ENCODE results near the gene TAP1.
A peak's percentile ranks its signal among the peaks of the same experiment; 100 is the strongest.

The TAP1 gene

GRCh38 chr6:32855467-32856174 lies 2.1 kb upstream of the TAP1 start:
- Histone ChIP-seq H2BK12ac (ENCODE audit: low read length in 2 of 2) (no peak overlapping the region), H3K23ac (ENCODE audit: low read length in 2 of 2) (no peak overlapping the region), H3K36me3 (ENCODE audit: control insufficient read depth in 1 of 2, insufficient read depth in 2 of 2, low read depth in 1 of 2, low read length in 2 of 2) (peaks cover 5 to 50% of the 10 kb centered on the region in 2 experiments), H3K9me3 (ENCODE audit: control insufficient read depth, low read length) (no peaks in the 10 kb centered on the region), H2AFZ (ENCODE audit: low read depth, low read length) (no peak overlapping the region), H3K14ac (ENCODE audit: low read length in 2 of 2) (no peak overlapping the region), H3K9ac (ENCODE audit: low read length) (peak overlapping the region; percentile 90), H3K27me3 (ENCODE audit: control insufficient read depth in 1 of 2, insufficient read depth in 1 of 2, low read length in 2 of 2) (no peaks in the 10 kb centered on the region), H3K27ac (ENCODE audit: low read length, poor library complexity, severe bottlenecking) (no peak overlapping the region), H2BK15ac (ENCODE audit: low read depth, poor library complexity, severe bottlenecking) (no peak overlapping the region), H3K4ac (ENCODE audit: low read depth in 1 of 2, low read length in 2 of 2) (no peak overlapping the region), H2BK120ac (ENCODE audit: low read depth, low read length) (no peak overlapping the region), H4K8ac (ENCODE audit: low read length) (no peak overlapping the region), H3K4me1 (ENCODE audit: control insufficient read depth, insufficient read depth, low read depth, low read length) (peaks cover 12% of the 10 kb centered on the region), H3K4me2 (ENCODE audit: low read length, poor library complexity, severe bottlenecking) (no peak overlapping the region), H2AK5ac (ENCODE audit: low read length, severe bottlenecking) (no peak overlapping the region), H4K91ac (ENCODE audit: low read length) (no peak overlapping the region), H3K79me1 (replicated peaks; ENCODE audit: low read length, poor library complexity, severe bottlenecking) (peaks cover 21% of the 10 kb centered on the region), H3K18ac (ENCODE audit: low read depth in 1 of 2, low read length in 2 of 2) (no peak overlapping the region), H2BK5ac (ENCODE audit: low read depth, low read length, poor library complexity, severe bottlenecking) (no peak overlapping the region), H3K4me3 (ENCODE audit: insufficient read depth in 1 of 2, low read depth in 1 of 2, low read length in 2 of 2) (no peak overlapping the region)
- WGBS: 92% methylated on average over 3 of the region's 8 CpGs
- DNase-seq: peak; percentile 28

- WGBS: 34% methylated on average over 23 of the region's 24 CpGs
- peak overlapping the region; percentile 94 for H3K4me2 ChIP-seq (ENCODE audit: low read length, poor library complexity, severe bottlenecking)
- H3K14ac ChIP-seq (ENCODE audit: low read length in 2 of 2): no peak overlapping the region
- H3K4me3 ChIP-seq (ENCODE audit: insufficient read depth in 1 of 2, low read depth in 1 of 2, low read length in 2 of 2): peak overlapping the region; percentile 88
- no peak overlapping the region for H2BK5ac ChIP-seq (ENCODE audit: low read depth, low read length, poor library complexity, severe bottlenecking)
- peak overlapping the region in 1 of 2 experiments; percentile 67 for H2BK12ac ChIP-seq (ENCODE audit: low read length in 2 of 2)
- peak overlapping the region; percentile 80 for H4K91ac ChIP-seq (ENCODE audit: low read length)
- H4K8ac ChIP-seq (ENCODE audit: low read length): peak overlapping the region; percentile 12
- peaks cover 26% of the 10 kb centered on the region for H3K79me1 ChIP-seq (replicated peaks; ENCODE audit: low read length, poor library complexity, severe bottlenecking)
- H3K4me1 ChIP-seq (ENCODE audit: control insufficient read depth, insufficient read depth, low read depth, low read length): peaks cover 12% of the 10 kb centered on the region
- no peak overlapping the region for H2BK120ac ChIP-seq (ENCODE audit: low read depth, low read length)
- no peak overlapping the region for H2AK5ac ChIP-seq (ENCODE audit: low read length, severe bottlenecking)
- H3K18ac ChIP-seq (ENCODE audit: low read depth in 1 of 2, low read length in 2 of 2): peak overlapping the region; percentile 18 to 40
- H3K27ac ChIP-seq (ENCODE audit: low read length, poor library complexity, severe bottlenecking): no peak overlapping the region
- no peaks in the 10 kb centered on the region for H3K9me3 ChIP-seq (ENCODE audit: control insufficient read depth, low read length)
- peak overlapping the region in 1 of 2 experiments; percentile 57 for H3K4ac ChIP-seq (ENCODE audit: low read depth in 1 of 2, low read length in 2 of 2)
- H3K9ac ChIP-seq (ENCODE audit: low read length): peak overlapping the region; percentile 90
- peak overlapping the region; percentile 60 for H2BK15ac ChIP-seq (ENCODE audit: low read depth, poor library complexity, severe bottlenecking)
- peak overlapping the region in 1 of 2 experiments; percentile 14 for H3K23ac ChIP-seq (ENCODE audit: low read length in 2 of 2)
- H3K36me3 ChIP-seq (ENCODE audit: control insufficient read depth in 1 of 2, insufficient read depth in 2 of 2, low read depth in 1 of 2, low read length in 2 of 2): peaks cover 8 to 50% of the 10 kb centered on the region in 2 experiments
- DNase-seq: peak; percentile 68
- H2AFZ ChIP-seq (ENCODE audit: low read depth, low read length): peak overlapping the region; percentile 97
- no peaks in the 10 kb centered on the region for H3K27me3 ChIP-seq (ENCODE audit: control insufficient read depth in 1 of 2, insufficient read depth in 1 of 2, low read length in 2 of 2)
Measured at GRCh38 chr6:32854376-32855178, 1.1 kb upstream of the TAP1 start.

- H3K36me3 ChIP-seq (ENCODE audit: control insufficient read depth in 1 of 2, insufficient read depth in 2 of 2, low read depth in 1 of 2, low read length in 2 of 2): peaks cover 15 to 47% of the 10 kb centered on the region in 2 experiments
- H2BK15ac ChIP-seq (ENCODE audit: low read depth, poor library complexity, severe bottlenecking): peak overlapping the region; percentile 54
- peak overlapping the region in 1 of 2 experiments; percentile 95 for H3K23ac ChIP-seq (ENCODE audit: low read length in 2 of 2)
- H3K27me3 ChIP-seq (ENCODE audit: control insufficient read depth in 1 of 2, insufficient read depth in 1 of 2, low read length in 2 of 2): no peaks in the 10 kb centered on the region
- peak overlapping the region; percentile 46 to 55 for H2BK12ac ChIP-seq (ENCODE audit: low read length in 2 of 2)
- H3K4ac ChIP-seq (ENCODE audit: low read depth in 1 of 2, low read length in 2 of 2): peak overlapping the region in 1 of 2 experiments; percentile 83
- H3K9me3 ChIP-seq (ENCODE audit: control insufficient read depth, low read length): no peaks in the 10 kb centered on the region
- H3K4me3 ChIP-seq (ENCODE audit: insufficient read depth in 1 of 2, low read depth in 1 of 2, low read length in 2 of 2): peak overlapping the region; percentile 88
- peak overlapping the region; percentile 40 for H4K8ac ChIP-seq (ENCODE audit: low read length)
- H3K14ac ChIP-seq (ENCODE audit: low read length in 2 of 2): peak overlapping the region in 1 of 2 experiments; percentile 88
- no peak overlapping the region for H2AK5ac ChIP-seq (ENCODE audit: low read length, severe bottlenecking)
- 2% methylated on average over 41 of the region's 41 CpGs for WGBS
- peak overlapping the region; percentile 78 for H4K91ac ChIP-seq (ENCODE audit: low read length)
- peak overlapping the region; percentile 90 for H3K9ac ChIP-seq (ENCODE audit: low read length)
- peak overlapping the region; percentile 97 for H2AFZ ChIP-seq (ENCODE audit: low read depth, low read length)
- peak overlapping the region; percentile 73 to 97 for H3K18ac ChIP-seq (ENCODE audit: low read depth in 1 of 2, low read length in 2 of 2)
- peak overlapping the region; percentile 74 for H2BK5ac ChIP-seq (ENCODE audit: low read depth, low read length, poor library complexity, severe bottlenecking)
- peaks cover 12% of the 10 kb centered on the region for H3K4me1 ChIP-seq (ENCODE audit: control insufficient read depth, insufficient read depth, low read depth, low read length)
- DNase-seq: peak; percentile 64
- peak overlapping the region; percentile 94 for H3K4me2 ChIP-seq (ENCODE audit: low read length, poor library complexity, severe bottlenecking)
- peak overlapping the region; percentile 71 for H2BK120ac ChIP-seq (ENCODE audit: low read depth, low read length)
- peaks cover 27% of the 10 kb centered on the region for H3K79me1 ChIP-seq (replicated peaks; ENCODE audit: low read length, poor library complexity, severe bottlenecking)
- peak overlapping the region; percentile 71 for H3K27ac ChIP-seq (ENCODE audit: low read length, poor library complexity, severe bottlenecking)
Measured at GRCh38 chr6:32852844-32853540, 512 bp downstream of the TAP1 start.

Measured in mesenchymal stem cell (in vitro differentiated cells and primary cell).